HG03108 (cell line): Measurements from ENCODE around the gene LRRC7.
"Not testable (repeated sequence)": the region's sequence is repeated elsewhere in the genome, so short reads cannot be mapped to it uniquely, and the experiment has no call there.

Experiments used
- ATAC-seq: cut with Tn5 transposase; IDR thresholded peaks from one replicate; pipeline ENCODE4 v1.9.1; 2021; ENCODE audit warnings: moderate library complexity; ENCODE audit not compliant: unreplicated experiment

LRRC7 gene

DNA sequence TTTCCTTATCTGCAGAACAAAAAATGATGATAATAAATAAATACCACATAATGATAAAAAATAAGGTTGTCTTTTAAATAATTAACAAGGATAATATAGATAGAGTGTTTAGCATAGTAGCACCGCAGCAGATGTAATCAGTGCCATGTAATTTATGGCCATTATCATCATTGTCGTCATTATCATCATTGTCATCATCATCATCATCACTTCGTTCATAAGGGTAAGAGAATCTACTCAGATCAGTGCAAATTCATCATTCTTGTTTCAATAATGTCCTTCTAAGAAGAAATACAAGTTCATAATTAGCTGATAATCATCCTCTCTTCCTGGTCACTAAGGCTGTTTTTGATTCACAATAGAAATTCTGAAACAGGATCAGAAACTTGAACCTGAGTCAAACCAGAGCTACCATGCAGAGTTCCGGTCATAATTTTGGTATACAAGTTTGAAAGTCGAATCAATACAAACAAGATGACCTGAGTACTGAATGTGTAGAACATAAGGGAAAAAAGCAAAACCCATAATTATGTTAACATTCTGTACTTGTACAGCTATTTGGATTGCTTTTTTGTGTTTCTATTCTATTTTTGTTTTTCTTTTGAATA lies 465.6 kb downstream of the LRRC7 start:
- ATAC-seq, result peak; percentile 68

DNA sequence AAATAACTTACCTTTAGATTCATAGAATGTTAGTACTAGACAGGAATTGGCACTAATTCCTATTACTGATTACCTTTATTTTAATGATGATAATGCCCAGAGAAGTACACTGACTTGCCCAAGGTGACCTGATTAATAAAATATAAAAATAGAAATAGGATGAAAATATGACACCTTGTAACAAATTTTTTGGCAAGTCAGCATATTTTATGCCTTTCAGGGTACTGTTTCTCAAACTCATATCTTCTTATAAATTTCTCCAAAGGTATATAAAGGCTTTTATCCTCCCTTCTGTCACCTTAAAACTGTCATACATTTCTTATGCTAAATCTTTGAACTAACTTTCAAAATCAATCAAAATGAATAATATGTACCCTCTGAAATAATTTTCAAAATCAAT lies 466.2 kb downstream of the LRRC7 start:
- no peak for ATAC-seq

DNA sequence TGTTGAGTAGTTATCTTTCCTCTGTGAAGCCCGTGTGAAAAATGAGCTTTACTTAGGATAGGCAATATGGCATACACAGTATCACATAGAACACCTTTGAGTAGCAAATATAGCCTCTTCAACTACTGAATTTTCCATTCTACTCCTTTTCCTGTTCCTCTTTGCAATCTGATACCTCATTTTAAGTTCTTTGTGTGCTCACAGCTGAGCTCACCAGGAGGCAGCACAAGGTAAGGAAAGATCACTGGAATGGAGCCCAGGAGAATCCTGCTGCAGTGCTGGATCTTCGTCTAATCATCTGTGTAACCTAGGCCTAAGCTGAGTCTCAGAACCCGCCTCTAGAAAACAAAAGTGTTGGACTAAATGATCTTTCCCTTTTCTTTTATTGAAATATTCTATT lies 466.7 kb downstream of the LRRC7 start:
- no peak for ATAC-seq

DNA sequence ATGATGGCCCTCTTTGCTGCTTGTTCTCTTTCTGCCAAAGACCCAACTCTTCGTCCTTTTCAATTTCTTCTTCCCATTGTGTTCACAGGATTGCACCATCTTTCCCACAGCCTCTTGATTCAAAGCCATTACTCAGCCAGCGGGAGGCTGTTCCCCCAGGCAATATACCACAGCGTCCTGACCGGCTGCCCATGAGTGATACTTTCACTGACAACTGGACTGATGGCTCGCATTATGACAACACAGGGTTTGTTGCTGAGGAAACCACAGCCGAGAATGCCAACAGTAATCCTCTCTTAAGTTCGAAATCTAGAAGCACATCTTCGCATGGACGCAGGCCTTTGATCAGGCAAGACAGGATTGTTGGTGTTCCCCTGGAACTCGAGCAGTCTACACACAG lies 470.3 kb downstream of the LRRC7 start:
- ATAC-seq, result no peak

DNA sequence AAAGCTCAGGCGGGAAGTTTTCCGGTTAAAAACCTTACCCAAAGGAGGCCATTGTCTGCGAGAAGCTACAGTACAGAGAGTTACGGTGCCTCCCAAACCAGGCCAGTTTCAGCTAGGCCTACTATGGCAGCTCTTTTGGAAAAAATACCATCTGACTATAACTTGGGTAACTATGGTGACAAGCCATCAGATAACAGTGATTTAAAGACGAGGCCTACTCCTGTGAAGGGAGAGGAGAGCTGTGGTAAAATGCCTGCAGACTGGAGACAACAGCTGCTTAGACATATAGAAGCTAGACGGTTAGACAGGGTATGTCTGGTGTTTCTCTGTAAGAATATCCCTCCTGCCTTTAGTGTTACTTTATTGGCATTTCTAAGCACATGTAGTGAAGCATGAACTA lies 471.8 kb downstream of the LRRC7 start:
- ATAC-seq, result no peak

DNA sequence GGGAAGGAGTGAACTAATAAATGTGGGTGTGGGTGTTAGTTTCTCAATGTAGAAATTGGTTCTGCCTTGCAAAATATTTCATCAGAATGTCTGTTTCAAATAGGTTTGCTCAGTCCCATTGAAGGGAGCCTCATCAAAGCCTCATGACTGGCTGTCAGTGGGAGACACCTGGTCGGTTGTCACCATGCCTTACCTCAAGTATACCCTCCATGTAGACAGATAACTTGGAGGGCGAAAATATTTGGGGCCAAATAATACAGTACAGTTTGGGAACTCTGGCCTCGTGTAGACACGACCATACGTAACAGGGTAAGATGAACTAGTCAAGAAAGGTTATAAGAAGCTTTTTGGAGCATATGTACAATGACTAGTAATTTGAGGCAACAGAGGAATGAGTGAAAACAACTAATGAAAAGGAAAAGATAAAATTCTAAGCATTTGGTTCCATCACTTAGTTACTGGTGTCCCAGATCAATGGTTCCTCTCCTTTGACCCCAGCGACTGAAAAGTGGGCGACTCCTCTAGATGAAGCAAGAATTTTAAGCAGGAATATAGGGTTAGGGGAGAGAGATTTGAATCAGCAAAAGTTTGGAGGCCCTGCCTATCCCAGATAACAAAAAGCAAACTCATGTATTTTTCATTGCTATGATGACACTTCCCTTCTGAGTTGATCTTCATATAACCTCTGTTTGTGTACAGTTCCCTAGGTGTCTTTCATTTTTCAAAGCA lies 473.8 kb downstream of the LRRC7 start:
- ATAC-seq, result no peak

DNA sequence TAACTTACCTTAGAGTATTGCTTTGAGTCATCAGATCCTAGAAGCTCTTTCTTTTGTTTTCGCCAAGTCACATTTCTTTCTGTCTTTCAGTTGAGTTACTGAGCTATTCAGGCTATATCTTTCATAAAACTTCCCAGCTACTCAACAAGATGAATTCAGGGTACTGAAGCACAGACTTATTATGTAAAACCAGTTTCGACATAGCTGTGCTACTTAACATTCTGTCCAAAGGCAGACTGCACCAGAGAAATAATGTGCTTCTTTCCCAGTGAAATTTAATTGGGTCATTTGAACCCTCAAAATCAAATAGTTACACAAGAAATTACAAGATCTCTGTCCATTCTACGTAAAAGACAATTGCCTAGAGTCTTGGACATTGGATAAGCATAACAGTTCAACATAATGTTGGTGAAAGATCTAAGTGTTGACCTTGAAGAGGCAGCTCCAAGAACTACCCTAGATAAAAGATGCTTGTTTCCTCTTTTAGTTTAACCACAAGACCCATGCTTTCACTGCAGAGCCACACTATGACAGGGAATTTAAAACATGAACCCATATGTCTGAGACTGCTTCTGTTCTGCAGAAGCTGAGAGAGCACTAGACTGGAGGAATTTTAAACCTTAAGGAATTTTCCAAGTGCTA lies 474.5 kb downstream of the LRRC7 start:
- no peak for ATAC-seq

DNA sequence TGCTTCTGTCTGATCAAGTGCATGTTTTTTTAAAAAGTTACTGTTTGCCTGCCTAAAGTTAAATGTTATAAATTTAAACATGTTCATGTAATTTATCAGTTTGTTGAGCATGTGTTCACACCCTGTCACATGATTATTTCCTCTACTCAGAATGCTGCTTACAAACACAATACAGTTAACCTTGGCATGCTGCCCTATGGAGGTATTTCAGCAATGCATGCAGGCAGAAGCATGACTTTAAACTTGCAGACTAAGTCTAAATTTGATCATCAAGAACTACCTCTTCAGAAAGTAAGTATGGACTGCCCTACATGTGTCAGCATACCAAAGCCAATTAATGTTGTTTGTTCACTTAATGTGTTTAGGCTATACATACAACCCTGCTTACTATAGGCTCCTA lies 476.1 kb downstream of the LRRC7 start:
- no peak for ATAC-seq

DNA sequence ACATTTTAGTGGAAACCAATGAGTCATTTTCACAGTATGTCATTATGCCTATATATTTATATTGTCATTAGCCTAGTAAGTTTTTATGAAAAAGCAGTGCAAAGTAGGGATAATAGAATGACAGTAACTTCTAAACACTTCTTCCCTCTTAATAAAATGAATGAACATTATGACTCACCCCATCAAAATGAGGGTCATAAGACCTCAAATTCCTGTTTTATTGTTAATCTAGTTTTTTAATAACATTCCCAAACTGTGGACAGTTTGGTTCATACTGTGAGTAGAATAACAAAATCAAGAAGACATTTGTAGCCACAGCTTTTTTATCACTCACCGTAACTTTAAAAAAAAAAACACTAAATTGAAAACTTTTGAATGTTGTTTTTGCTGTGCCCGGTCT lies 477.1 kb downstream of the LRRC7 start:
- no peak for ATAC-seq

DNA sequence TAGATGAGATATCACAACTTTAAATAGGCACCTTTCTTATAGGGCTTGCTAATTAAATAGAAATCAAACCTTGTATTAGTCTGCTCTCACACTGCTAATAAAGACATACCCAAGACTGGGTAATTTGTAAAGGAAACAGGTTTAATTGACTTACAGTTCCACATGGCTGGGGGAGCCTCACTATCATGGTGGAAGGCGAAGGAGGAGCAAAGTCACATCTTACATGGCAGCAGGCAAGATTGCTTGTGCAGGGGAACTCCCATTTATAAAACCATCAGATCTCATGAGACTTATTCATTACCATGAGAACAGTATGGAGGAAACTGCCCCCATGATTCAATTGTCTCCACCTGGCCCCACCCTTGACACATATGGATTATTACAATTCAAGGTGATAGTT lies 477.9 kb downstream of the LRRC7 start:
- not testable (repeated sequence) for ATAC-seq

DNA sequence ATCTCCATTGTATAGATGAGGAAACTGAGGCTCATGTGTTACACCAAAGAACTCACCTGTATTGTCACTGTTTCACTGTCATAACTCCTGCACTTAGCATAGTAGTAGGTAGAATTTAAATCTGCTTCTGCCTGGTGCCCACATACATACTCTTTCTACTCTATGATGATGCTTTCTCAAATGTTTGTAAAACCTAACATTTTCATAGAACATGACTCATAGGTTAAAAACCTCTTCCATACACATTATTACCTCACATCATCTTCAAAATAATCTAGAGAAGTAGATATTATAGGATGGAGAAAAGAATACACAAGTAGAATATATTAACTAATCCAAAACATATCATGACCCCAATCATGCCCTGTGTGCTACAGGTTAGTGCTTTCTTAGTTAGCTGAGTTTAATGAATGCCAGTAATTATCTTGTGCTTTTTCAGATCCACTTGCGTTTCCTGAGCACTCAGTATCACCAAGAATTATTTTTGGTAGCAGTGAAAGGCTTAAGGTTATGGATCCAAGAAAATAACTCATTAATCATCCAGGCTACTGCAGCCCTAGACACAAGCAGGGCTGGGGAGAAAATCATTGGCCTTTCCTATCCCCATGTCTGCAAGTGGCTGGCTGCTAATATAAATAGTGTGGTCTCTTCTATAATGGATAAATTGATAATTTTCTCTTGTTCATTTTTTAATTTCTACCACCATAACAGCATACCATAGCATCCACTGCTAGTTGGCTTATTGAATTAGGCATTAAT lies 480.8 kb downstream of the LRRC7 start:
- no peak for ATAC-seq

DNA sequence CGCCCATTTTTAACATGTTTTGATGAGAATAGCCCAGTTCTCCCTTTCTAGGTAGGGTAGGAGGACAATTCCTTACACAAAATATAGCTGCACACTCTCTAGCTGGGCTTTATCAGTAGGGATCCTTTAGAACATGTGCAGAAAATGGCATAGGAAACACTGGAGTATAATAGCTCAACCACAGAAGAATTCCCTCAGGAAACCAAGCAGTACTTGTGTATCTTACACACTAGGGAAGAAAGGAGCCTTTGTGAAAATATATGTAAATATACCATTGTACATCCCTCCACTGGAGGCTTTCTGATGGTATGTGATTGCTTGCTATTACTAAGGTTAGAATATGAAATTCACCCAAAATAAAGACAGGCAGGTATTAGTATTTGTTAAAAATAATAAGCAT lies 484.2 kb downstream of the LRRC7 start:
- ATAC-seq, result no peak

DNA sequence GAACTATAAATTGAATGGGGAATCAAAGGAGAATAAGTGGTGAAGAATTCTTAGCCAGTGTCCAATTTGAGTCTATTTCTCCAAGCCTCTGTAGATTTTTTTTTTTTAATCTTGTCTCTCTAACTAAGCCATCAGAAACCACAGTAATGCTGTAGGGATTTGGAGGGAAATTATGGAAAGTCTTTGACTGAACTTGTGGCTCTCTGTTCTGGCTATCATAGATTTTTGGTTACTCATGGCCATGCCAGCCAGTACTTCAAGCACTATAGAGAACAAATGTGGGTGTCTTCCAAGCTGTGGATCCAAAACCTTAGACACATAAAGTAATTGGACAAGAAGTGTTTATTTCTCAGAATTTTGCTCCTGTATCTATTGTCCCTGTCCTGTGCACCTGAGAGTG lies 489.8 kb downstream of the LRRC7 start:
- no peak for ATAC-seq

DNA sequence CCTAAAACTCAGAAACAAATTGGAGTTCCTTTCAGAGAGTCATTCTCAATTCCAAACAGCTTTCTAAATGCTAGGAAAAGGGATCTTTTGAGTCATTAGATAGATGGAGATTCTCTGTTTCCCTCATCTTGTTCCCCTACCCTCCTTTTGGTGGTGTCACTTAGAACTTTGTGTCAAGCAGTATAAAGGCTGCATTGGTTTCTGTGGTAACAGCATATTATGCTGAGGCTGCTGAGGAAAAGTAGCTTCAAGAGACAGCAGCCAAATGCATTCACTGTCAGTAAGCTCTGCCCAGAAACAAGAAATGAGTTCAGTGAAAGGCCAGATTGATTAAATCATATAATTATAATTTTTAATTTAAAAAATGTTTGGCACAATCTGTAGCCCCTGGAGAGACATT lies 493.5 kb downstream of the LRRC7 start:
- no peak for ATAC-seq

DNA sequence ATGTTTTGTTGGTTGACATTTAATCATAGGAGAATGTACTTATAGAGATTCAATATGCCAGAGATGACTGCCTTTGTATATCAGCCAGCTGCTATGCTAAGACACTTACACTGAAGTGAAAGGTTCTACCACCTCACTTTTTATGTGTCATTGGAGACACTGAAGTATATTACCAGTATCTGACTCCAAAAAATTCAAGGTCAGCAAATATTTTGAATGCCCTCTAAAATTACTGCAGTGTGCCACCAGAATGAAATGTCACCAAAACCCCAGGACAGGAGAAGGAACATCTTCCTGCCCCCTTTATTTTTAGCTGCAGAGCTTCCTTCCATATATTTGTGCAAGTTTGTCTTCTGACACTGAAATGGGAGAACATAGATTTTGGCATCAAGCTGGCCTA lies 496.1 kb downstream of the LRRC7 start:
- no peak for ATAC-seq

DNA sequence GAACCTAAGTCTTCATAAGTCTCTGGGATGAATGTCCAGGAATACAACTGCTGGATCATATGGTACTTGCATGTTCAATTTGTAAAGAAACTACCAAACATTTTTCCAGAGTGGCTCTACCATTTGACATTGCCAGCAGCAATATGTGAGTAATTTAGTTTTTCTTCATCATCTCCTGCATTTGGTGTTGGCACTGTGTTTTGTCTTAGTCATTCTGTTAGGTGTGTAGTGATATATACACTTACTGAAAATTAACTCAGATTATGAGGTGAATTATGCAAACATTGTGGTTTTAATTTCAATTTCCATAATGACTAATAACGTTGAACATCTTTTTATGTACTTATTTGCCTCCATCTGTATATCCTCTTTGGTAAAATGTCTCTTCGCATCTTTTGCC lies 499.0 kb downstream of the LRRC7 start:
- no peak for ATAC-seq

DNA sequence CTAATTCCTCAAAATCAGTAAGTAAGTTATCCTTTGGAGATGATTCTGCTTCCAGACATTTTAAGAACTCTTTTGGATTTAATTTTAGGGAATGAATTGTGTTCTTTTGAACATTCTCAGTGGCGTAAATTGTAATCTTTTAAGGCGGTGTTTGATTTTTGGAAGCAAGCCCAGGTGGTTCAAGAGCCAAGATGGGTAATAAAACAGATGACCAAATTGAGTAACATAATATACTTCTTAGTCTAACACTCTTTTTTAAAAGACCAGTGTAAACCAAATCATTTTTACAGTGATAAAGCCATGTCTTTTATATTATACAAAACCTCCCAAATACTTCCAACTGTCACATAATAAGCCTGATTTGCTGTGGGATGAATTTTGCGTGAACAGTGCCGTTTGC lies 503.9 kb downstream of the LRRC7 start:
- no peak for ATAC-seq

DNA sequence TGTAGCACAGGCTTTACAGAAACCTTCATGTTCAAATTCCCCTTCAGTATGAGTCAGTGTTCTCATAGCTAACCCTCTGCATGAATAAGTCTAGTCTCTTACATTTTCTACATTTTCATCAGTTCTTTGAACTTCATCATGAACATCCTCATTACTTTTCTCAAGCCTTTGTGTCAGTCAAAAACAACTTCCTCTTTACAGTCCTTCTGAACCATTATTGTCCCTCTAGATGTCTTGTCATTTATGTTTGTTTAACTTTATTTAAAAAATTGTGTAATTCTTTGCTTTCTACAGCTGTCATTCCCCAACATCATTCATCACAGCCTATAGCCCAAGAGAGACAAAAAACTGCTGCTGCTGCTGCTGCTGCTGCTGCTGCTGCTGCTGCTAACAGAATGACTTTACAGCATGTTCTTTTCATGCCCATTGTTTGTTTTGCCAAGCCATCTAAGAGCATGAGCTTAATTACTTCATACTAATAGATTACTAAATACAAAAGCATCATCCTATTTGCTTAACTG lies 504.6 kb downstream of the LRRC7 start:
- ATAC-seq, result no peak

DNA sequence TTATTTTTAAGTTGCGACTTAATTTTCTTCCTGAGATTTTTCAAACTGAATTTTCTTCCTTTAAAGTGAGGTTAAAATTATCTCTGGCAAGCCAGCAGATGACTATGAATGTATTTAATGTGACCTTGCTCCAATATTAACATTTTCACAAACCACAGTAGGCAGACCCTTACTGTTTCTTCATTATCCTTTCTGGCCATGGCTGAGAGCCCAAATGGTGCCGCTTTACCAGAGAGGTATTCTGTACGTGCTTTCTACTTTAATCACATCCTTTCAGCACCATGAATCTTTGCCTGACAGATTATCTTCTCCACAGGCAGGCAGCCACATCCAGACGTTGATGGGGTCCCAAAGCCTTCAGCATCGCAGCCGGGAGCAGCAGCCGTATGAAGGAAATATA lies 508.0 kb downstream of the LRRC7 start:
- ATAC-seq, result no peak

DNA sequence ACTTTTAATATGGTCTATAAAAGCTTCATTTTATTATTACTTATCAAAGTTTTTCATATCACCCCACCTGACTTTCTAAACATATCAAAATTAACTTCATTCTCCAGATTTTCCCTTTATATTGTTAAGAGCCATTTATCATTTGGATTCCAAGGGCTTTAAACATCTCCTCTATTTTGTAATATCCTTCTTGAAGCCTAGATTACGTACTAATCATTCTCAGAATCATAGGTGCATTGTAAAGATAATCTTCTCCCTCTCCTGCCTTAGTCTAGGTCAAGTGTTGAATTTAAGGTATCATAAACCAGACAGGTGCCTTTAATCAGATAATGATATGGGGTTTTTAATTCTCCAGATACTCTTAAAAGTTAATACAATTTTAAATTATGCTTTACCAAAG lies 509.3 kb downstream of the LRRC7 start:
- no peak for ATAC-seq

DNA sequence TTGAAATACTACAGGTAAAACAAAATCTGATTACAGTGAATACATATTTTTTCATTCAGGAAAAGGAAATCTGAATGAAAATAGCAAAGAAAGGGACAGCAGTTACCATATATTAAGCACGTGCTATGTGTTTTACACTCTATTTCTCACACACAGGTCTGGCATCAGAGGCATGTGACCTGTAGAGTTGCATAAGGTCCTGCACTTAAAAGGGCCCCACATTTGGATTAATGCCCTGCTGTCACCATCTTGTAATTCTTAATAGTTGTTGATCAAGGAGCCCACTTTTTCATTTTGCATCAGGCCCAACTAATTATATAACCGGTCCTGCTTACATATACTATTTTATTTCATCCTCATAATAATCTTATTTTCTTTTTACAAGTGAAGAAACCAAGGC lies 511.8 kb downstream of the LRRC7 start:
- ATAC-seq, result no peak

DNA sequence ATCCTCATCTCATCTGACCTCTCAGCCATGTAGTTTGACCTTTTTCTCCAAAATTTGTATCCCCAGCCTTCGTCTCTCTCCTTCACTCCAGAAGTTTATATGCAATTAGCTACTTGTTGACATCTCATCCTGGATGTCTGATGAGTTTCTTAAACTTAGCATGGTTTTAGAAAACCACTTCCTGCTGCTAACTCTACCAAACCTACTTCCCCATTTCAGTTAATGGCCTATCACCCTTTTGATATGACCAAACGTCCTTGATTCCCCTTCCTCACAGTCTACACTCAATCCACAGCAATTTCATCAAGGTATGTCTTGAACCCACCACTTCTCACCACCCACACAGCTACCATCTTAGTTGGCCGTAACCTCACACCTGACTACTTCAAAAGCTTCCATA lies 515.8 kb downstream of the LRRC7 start:
- ATAC-seq, result no peak
